Central memory CD8-positive, alpha-beta T cell (primary cell): ENCODE results near the gene KDM3B.

Source experiments
- ATAC-seq: fragments of 150-1000 bp; cut with Tn5 transposase; replicated peaks from 2 replicates; pipeline ENCODE4 v1.10.0; 2022; ENCODE audit warnings: mild to moderate bottlenecking, moderate FRiP score, moderate number of reproducible peaks; ENCODE audit not compliant: poor library complexity, severe bottlenecking; ENCODE audit errors: extremely low read depth
- DNase-seq, 2 donors: peaks; one replicate each; pipeline ENCODE4 v3.0.0; 2021; ENCODE audit warnings: low spot score in 2 of 2
- H3K27ac Mint-ChIP-seq: one replicate; pipeline ENCODE4 v1.8.0; 2022; ENCODE audit warnings: low read depth, mild to moderate bottlenecking, moderate library complexity, mixed read lengths
- H3K27me3 Mint-ChIP-seq: one replicate; pipeline ENCODE4 v1.8.0; 2022; ENCODE audit warnings: mixed read lengths
- H3K36me3 Mint-ChIP-seq: one replicate; pipeline ENCODE4 v1.8.0; 2022; ENCODE audit warnings: mild to moderate bottlenecking, moderate library complexity, mixed read lengths; ENCODE audit not compliant: insufficient read depth
- H3K4me1 Mint-ChIP-seq: one replicate; pipeline ENCODE4 v1.8.0; 2022; ENCODE audit warnings: mixed read lengths
- H3K4me3 Mint-ChIP-seq: one replicate; pipeline ENCODE4 v1.8.0; 2022; ENCODE audit warnings: mild to moderate bottlenecking, moderate library complexity, mixed read lengths
- H3K9me3 Mint-ChIP-seq: one replicate; pipeline ENCODE4 v1.8.0; 2022; ENCODE audit warnings: mixed read lengths

The KDM3B gene

GRCh38 chr5:138463419-138464007 lies 111.0 kb downstream of the KDM3B start:
- Mint-ChIP-seq H3K36me3 (peaks cover 21% of the 10 kb centered on the region), H3K4me1 (peaks cover 45% of the 10 kb centered on the region)
- DNase-seq: no peak

GRCh38 chr5:138464008-138464387 lies 111.5 kb downstream of the KDM3B start:
- Mint-ChIP-seq H3K9me3 (no peaks in the 10 kb centered on the region), H3K36me3 (peaks cover 21% of the 10 kb centered on the region), H3K27me3 (no peaks in the 10 kb centered on the region), H3K4me1 (peaks cover 41% of the 10 kb centered on the region), H3K4me3 (peak overlapping the region; percentile 83), H3K27ac (peak overlapping the region; percentile 95)
- ATAC-seq: peak; percentile 55
- DNase-seq: peak; percentile 89 to 91

More at GRCh38 chr5:138463419-138464007, 111.0 kb downstream of the KDM3B start:
- no peak for ATAC-seq
- Mint-ChIP-seq H3K4me3 (peak overlapping the region; percentile 83), H3K27ac (peak overlapping the region; percentile 95), H3K27me3 (no peaks in the 10 kb centered on the region), H3K9me3 (no peaks in the 10 kb centered on the region)

- Mint-ChIP-seq H3K4me3 (peak overlapping the region; percentile 83), H3K9me3 (no peaks in the 10 kb centered on the region), H3K27ac (peak overlapping the region; percentile 95), H3K36me3 (peaks cover 17% of the 10 kb centered on the region), H3K4me1 (peaks cover 34% of the 10 kb centered on the region), H3K27me3 (no peaks in the 10 kb centered on the region)
- DNase-seq: peak; percentile 96 to 97
- ATAC-seq: peak; percentile 72
These were observed 112.1 kb downstream of the KDM3B start for GRCh38 chr5:138464388-138465260.

- no peaks in the 10 kb centered on the region for H3K9me3 Mint-ChIP-seq
- DNase-seq (peak; percentile 95), ATAC-seq (peak; percentile 67)
- H3K36me3 Mint-ChIP-seq: peaks cover 15% of the 10 kb centered on the region
- peak within 1 kb of the TSS; percentile 95 for H3K27ac Mint-ChIP-seq
- peaks cover 29% of the 10 kb centered on the region for H3K4me1 Mint-ChIP-seq
- peak within 1 kb of the TSS; percentile 83 for H3K4me3 Mint-ChIP-seq
- no peaks in the 10 kb centered on the region for H3K27me3 Mint-ChIP-seq
These were observed 113.0 kb downstream of the KDM3B start, which contains the start of gene EGR1 for GRCh38 chr5:138465261-138466124. Gene EGR1 (plus strand): TSS chr5:138465479. CDS start chr5:138465762, 283 bp downstream.

GRCh38 chr5:138466125-138466899 lies 113.8 kb downstream of the KDM3B start:
- H3K4me1 Mint-ChIP-seq: peaks cover 23% of the 10 kb centered on the region
- ATAC-seq (no peak), DNase-seq (no peak)
- peaks cover 15% of the 10 kb centered on the region for H3K36me3 Mint-ChIP-seq
- H3K27me3 Mint-ChIP-seq: no peaks in the 10 kb centered on the region
- H3K4me3 Mint-ChIP-seq: peak overlapping the region; percentile 83
- H3K27ac Mint-ChIP-seq: peak overlapping the region; percentile 95
- no peaks in the 10 kb centered on the region for H3K9me3 Mint-ChIP-seq

GRCh38 chr5:138466900-138467710 lies 114.6 kb downstream of the KDM3B start:
- Mint-ChIP-seq H3K4me1 (peaks cover 23% of the 10 kb centered on the region), H3K27ac (peak overlapping the region; percentile 44), H3K36me3 (peaks cover 15% of the 10 kb centered on the region), H3K9me3 (no peaks in the 10 kb centered on the region), H3K4me3 (peak overlapping the region; percentile 83), H3K27me3 (no peaks in the 10 kb centered on the region)
- DNase-seq (no peak), ATAC-seq (no peak)

GRCh38 chr5:138467711-138468132 lies 115.2 kb downstream of the KDM3B start:
- Mint-ChIP-seq H3K9me3 (no peaks in the 10 kb centered on the region), H3K4me1 (peaks cover 23% of the 10 kb centered on the region), H3K4me3 (peak overlapping the region; percentile 83), H3K27me3 (no peaks in the 10 kb centered on the region), H3K27ac (peak overlapping the region; percentile 44), H3K36me3 (peaks cover 15% of the 10 kb centered on the region)
- ATAC-seq (no peak), DNase-seq (no peak)

- Mint-ChIP-seq H3K27me3 (no peaks in the 10 kb centered on the region), H3K4me1 (peaks cover 23% of the 10 kb centered on the region), H3K4me3 (peak overlapping the region; percentile 83), H3K9me3 (no peaks in the 10 kb centered on the region), H3K27ac (no peak overlapping the region), H3K36me3 (peaks cover 15% of the 10 kb centered on the region)
- no peak for DNase-seq
- no peak for ATAC-seq
These were observed 115.9 kb downstream of the KDM3B start for GRCh38 chr5:138468133-138468965.

- no peak overlapping the region for H3K4me3 Mint-ChIP-seq
- ATAC-seq: no peak
- H3K4me1 Mint-ChIP-seq: peaks cover 23% of the 10 kb centered on the region
- peaks cover 10% of the 10 kb centered on the region for H3K36me3 Mint-ChIP-seq
- H3K27ac Mint-ChIP-seq: no peak overlapping the region
- H3K27me3 Mint-ChIP-seq: no peaks in the 10 kb centered on the region
- H3K9me3 Mint-ChIP-seq: no peaks in the 10 kb centered on the region
- DNase-seq: no peak
These were observed 116.6 kb downstream of the KDM3B start for GRCh38 chr5:138468966-138469539.

GRCh38 chr5:138469540-138470321 lies 117.2 kb downstream of the KDM3B start:
- no peak for ATAC-seq
- peaks cover 10% of the 10 kb centered on the region for H3K36me3 Mint-ChIP-seq
- H3K4me3 Mint-ChIP-seq: no peak overlapping the region
- H3K4me1 Mint-ChIP-seq: peaks cover 23% of the 10 kb centered on the region
- no peak overlapping the region for H3K27ac Mint-ChIP-seq
- no peaks in the 10 kb centered on the region for H3K9me3 Mint-ChIP-seq
- no peak for DNase-seq
- H3K27me3 Mint-ChIP-seq: no peaks in the 10 kb centered on the region
